Measurements from ENCODE around the gene PTPRCAP. TPM values are rescaled to one million over a fixed set of nuclear protein-coding genes. Genes with fewer than 3 reads are reported as not detected.
A peak's percentile ranks its signal among the peaks of the same experiment; 100 is the strongest.
"Not testable (repeated sequence)": the region's sequence is repeated elsewhere in the genome, so short reads cannot be mapped to it uniquely, and the experiment has no call there.

PTPRCAP gene
- polyA plus RNA-seq, 3 donors = 0.85 to 2.6 (median 1.9) TPM

- DNase-seq (ENCODE audit: low read depth in 3 of 3, low spot score in 2 of 3) = no peak
Observed at GRCh38 chr11:67429038-67429668, 8.3 kb downstream of the PTPRCAP start.

GRCh38 chr11:67428052-67429001 is 9.2 kb downstream of the PTPRCAP start, which contains the start of gene RPS6KB2:
TSS of gene RPS6KB2 (plus strand) at chr11:67428494. CDS start at chr11:67428546, 52 bp downstream.
- peak; percentile 94 to 96 (median 95) for DNase-seq (ENCODE audit: low read depth in 3 of 3, low spot score in 2 of 3)

- not testable (repeated sequence) for DNase-seq (ENCODE audit: low read depth in 3 of 3, low spot score in 2 of 3)
Observed at GRCh38 chr11:67427364-67427859, 10.1 kb downstream of the PTPRCAP start.

- DNase-seq (ENCODE audit: low read depth in 3 of 3, low spot score in 2 of 3) = no peak
Observed at GRCh38 chr11:67423891-67424613, 13.4 kb downstream of the PTPRCAP start.

- no peak for DNase-seq (ENCODE audit: low read depth in 3 of 3, low spot score in 2 of 3)
Observed at GRCh38 chr11:67423466-67423865, 14.0 kb downstream of the PTPRCAP start.

- DNase-seq (ENCODE audit: low read depth in 3 of 3, low spot score in 2 of 3) = no peak
Observed at GRCh38 chr11:67422891-67423290, 14.6 kb downstream of the PTPRCAP start.

- no peak for DNase-seq (ENCODE audit: low read depth in 3 of 3, low spot score in 2 of 3)
Observed at GRCh38 chr11:67421430-67422031, 16.0 kb downstream of the PTPRCAP start.

- DNase-seq (ENCODE audit: low read depth in 3 of 3, low spot score in 2 of 3) = peak; percentile 66 to 88 (median 87)
Observed at GRCh38 chr11:67420646-67421429, 16.6 kb downstream of the PTPRCAP start.

GRCh38 chr11:67420147-67420645 is 17.3 kb downstream of the PTPRCAP start:
- no peak for DNase-seq (ENCODE audit: low read depth in 3 of 3, low spot score in 2 of 3)

- DNase-seq (ENCODE audit: low read depth in 3 of 3, low spot score in 2 of 3) = no peak
Observed at GRCh38 chr11:67419325-67420049, 18.0 kb downstream of the PTPRCAP start.

- DNase-seq (ENCODE audit: low read depth in 3 of 3, low spot score in 2 of 3) = no peak
Observed at GRCh38 chr11:67418476-67419281, 18.8 kb downstream of the PTPRCAP start.

- DNase-seq (ENCODE audit: low read depth in 3 of 3, low spot score in 2 of 3) = no peak
Observed at GRCh38 chr11:67417425-67417824, 20.1 kb downstream of the PTPRCAP start.

GRCh38 chr11:67416416-67417335 is 20.8 kb downstream of the PTPRCAP start:
- no peak for DNase-seq (ENCODE audit: low read depth in 3 of 3, low spot score in 2 of 3)

GRCh38 chr11:67415501-67416304 is 21.8 kb downstream of the PTPRCAP start, which contains the start of gene CARNS1:
TSS of gene CARNS1 (plus strand) at chr11:67415678. CDS start at chr11:67416200, 522 bp downstream.
- no peak for DNase-seq (ENCODE audit: low read depth in 3 of 3, low spot score in 2 of 3)

GRCh38 chr11:67413266-67413849 is 24.1 kb downstream of the PTPRCAP start:
- no peak for DNase-seq (ENCODE audit: low read depth in 3 of 3, low spot score in 2 of 3)
